OCI-LY3 (cell line): Measurements from ENCODE around the gene IGFBP1.

Source experiments
- EZH2phosphoT487 ChIP-seq: fragments of 200-600 bp; shearing (Covaris generic); IDR thresholded peaks from 2 replicates; pipeline ENCODE4 v1.6.1; 2018; ENCODE audit warnings: antibody characterized with exemption, mixed run types, low read depth
- TF ChIP-seq, protein P1 (sequence below): fragments of 200-600, 300-600 bp; sonication (generic); IDR thresholded peaks from 2 replicates; pipeline ENCODE4 v1.5.1; 2014; ENCODE audit warnings: antibody characterized with exemption, low read length, low read depth

DNA sequence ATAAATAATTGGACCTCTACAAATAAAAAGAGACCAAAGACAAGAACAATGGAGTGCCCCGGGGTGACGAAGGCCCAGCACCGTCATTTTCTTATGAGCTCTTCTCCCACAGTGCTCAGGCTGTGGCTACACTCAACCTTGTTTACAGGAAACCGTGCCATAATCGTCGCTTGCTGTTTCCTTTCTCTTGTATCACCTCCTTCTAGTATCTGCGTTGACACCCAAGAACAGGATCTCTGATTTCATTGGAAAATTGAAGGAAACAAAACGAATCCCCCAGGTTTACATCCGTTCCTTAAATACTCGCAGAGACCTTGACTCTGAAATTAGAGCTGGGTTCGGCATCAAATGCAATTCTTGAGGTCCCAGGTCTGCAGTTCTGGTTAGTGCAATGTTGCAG is 34.5 kb downstream of the IGFBP1 start:
- TF ChIP-seq, protein P1, sequence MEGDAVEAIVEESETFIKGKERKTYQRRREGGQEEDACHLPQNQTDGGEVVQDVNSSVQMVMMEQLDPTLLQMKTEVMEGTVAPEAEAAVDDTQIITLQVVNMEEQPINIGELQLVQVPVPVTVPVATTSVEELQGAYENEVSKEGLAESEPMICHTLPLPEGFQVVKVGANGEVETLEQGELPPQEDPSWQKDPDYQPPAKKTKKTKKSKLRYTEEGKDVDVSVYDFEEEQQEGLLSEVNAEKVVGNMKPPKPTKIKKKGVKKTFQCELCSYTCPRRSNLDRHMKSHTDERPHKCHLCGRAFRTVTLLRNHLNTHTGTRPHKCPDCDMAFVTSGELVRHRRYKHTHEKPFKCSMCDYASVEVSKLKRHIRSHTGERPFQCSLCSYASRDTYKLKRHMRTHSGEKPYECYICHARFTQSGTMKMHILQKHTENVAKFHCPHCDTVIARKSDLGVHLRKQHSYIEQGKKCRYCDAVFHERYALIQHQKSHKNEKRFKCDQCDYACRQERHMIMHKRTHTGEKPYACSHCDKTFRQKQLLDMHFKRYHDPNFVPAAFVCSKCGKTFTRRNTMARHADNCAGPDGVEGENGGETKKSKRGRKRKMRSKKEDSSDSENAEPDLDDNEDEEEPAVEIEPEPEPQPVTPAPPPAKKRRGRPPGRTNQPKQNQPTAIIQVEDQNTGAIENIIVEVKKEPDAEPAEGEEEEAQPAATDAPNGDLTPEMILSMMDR: no peak
- no peak for TF ChIP-seq EZH2phosphoT487
